Thyroid gland (tissue), 4 donors: ENCODE results near the gene AGBL1. TPM values are rescaled to one million over a fixed set of nuclear protein-coding genes. Genes with fewer than 3 reads are reported as not detected.

Experiments used
- DNase-seq, 2 donors: peaks; one replicate each; pipeline ENCODE4 v3.0.0-alpha.2; 2019
- H3K27ac ChIP-seq, 3 donors: fragments of 200-600 bp; sonication (generic); 1 replicate in 2 of 3; 2 replicates in 1 of 3; pipeline ENCODE4 v1.5.1; 2016 to 2019; ENCODE audit warnings: mild to moderate bottlenecking in 1 of 3, moderate library complexity in 1 of 3
- H3K27me3 ChIP-seq: fragments of 200-600 bp; sonication (generic); one replicate; pipeline ENCODE4 v1.5.1; 2019
- H3K36me3 ChIP-seq, 2 donors: fragments of 200-600 bp; sonication (generic); one replicate each; pipeline ENCODE4 v1.5.1; 2016 to 2019
- H3K4me1 ChIP-seq, 2 donors: fragments of 200-600 bp; sonication (generic); one replicate each; pipeline ENCODE4 v1.5.1; 2017 to 2019
- H3K4me3 ChIP-seq, 3 donors: fragments of 200-600 bp; sonication (generic); replicated peaks in 1 of 3; 1 replicate in 2 of 3; 2 replicates in 1 of 3; pipeline ENCODE4 v1.5.1; 2016; ENCODE audit warnings: mild to moderate bottlenecking in 1 of 3
- H3K9me3 ChIP-seq: fragments of 200-600 bp; sonication (generic); one replicate; pipeline ENCODE4 v1.5.1; 2017
- POLR2A ChIP-seq, 2 donors: fragments of 450-650 bp; IDR thresholded peaks; one replicate each; pipeline ENCODE4 v1.6.1; 2017; ENCODE audit warnings: antibody characterized with exemption in 2 of 2, mild to moderate bottlenecking in 2 of 2, moderate library complexity in 1 of 2
- WGBS, 2 donors: methylation state at CpG; one replicate each; pipeline ENCODE4 v1.1.5; 2017; 5-methylcytosine and 5-hydroxymethylcytosine counted together
- intact Hi-C: fragments of 100-400 bp; cut with DNase I; formaldehyde crosslinking; loops from one replicate; pipeline ENCODE4 v1.15.1; 2023
- total RNA-seq, 4 donors: library from RNA; depleted of rRNA; stranded (reverse); fragments of >200 nt; gene quantifications; one replicate each; pipeline ENCODE4 v1.2.3, GENCODE V29; 2016
- TF ChIP-seq, protein P1 (sequence below), 6 experiments: fragments of 200-600 bp in 3 of 6; fragments of 450-650 bp in 3 of 6; sonication (generic) in 3 of 6; IDR thresholded peaks; one replicate each; pipeline ENCODE4 v1.5.1; 2016 to 2019; ENCODE audit warnings: antibody characterized with exemption in 6 of 6, mild to moderate bottlenecking in 2 of 6, inconsistent platforms in 1 of 6, moderate library complexity in 1 of 6

Gene AGBL1
- total RNA-seq, 4 donors from 2014 or later, result not detected

DNA sequence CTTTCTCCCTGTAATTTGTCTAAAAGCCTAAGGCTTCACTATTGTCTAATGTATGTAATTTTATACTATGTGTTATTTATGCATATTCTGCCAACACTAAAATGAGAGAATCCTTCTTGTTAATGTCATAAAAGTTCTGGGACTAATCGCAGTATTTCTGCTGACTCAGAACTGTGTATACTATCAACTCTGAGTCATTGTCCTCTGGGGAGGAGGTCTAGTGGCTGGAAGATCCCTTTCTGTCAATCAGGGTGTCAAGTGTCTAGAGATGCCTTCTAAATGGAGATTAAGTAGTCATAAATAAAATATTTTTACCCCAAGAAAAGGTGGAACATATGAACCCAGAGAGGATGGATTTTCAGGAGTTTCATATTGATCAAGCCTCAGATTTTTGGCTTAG, 473.4 kb downstream of the AGBL1 start:
- Histone ChIP-seq H3K36me3 (no peaks in the 10 kb centered on the region), H3K9me3 (no peaks in the 10 kb centered on the region), H3K27me3 (no peaks in the 10 kb centered on the region), H3K4me3 (no peak overlapping the region), H3K4me1 (peaks cover 0 to 6% of the 10 kb centered on the region in 2 donors), H3K27ac (no peak overlapping the region)
- TF ChIP-seq, protein P1, sequence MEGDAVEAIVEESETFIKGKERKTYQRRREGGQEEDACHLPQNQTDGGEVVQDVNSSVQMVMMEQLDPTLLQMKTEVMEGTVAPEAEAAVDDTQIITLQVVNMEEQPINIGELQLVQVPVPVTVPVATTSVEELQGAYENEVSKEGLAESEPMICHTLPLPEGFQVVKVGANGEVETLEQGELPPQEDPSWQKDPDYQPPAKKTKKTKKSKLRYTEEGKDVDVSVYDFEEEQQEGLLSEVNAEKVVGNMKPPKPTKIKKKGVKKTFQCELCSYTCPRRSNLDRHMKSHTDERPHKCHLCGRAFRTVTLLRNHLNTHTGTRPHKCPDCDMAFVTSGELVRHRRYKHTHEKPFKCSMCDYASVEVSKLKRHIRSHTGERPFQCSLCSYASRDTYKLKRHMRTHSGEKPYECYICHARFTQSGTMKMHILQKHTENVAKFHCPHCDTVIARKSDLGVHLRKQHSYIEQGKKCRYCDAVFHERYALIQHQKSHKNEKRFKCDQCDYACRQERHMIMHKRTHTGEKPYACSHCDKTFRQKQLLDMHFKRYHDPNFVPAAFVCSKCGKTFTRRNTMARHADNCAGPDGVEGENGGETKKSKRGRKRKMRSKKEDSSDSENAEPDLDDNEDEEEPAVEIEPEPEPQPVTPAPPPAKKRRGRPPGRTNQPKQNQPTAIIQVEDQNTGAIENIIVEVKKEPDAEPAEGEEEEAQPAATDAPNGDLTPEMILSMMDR (IDR thresholded peaks at IDR 0.05), result no peak
- no peak for TF ChIP-seq POLR2A (IDR thresholded peaks at IDR 0.05)
- no peak for DNase-seq
- 75 to 76% methylated on average over 1 of the region's 1 CpG for WGBS, 2 donors
- intact Hi-C loops, result no loop called here

- H3K9me3 ChIP-seq, result no peaks in the 10 kb centered on the region
- 44 to 46% methylated on average over 2 of the region's 2 CpGs for WGBS, 2 donors
- no peaks in the 10 kb centered on the region for H3K36me3 ChIP-seq
- intact Hi-C loops, result no loop called here
- H3K27me3 ChIP-seq, result no peaks in the 10 kb centered on the region
- peaks cover 0 to 6% of the 10 kb centered on the region in 2 donors for H3K4me1 ChIP-seq
- H3K4me3 ChIP-seq, result no peak overlapping the region
- H3K27ac ChIP-seq, result no peak overlapping the region
- no peak for DNase-seq
- TF ChIP-seq POLR2A (IDR thresholded peaks at IDR 0.05), result no peak
- TF ChIP-seq, protein P1 (IDR thresholded peaks at IDR 0.05), result no peak
Observed at GRCh38 chr15:86555098-86555497, 475.4 kb downstream of the AGBL1 start.

- peaks cover 0 to 6% of the 10 kb centered on the region in 2 donors for H3K4me1 ChIP-seq
- TF ChIP-seq POLR2A (IDR thresholded peaks at IDR 0.05), result no peak
- TF ChIP-seq, protein P1 (IDR thresholded peaks at IDR 0.05), result no peak
- intact Hi-C loops, result no loop called here
- H3K9me3 ChIP-seq, result no peaks in the 10 kb centered on the region
- WGBS, 2 donors, result 12 to 19% methylated on average over 1 of the region's 1 CpG
- H3K4me3 ChIP-seq, result no peak overlapping the region
- no peaks in the 10 kb centered on the region for H3K36me3 ChIP-seq
- H3K27ac ChIP-seq, result no peak overlapping the region
- no peaks in the 10 kb centered on the region for H3K27me3 ChIP-seq
- DNase-seq, result peak in 1 of 2 donors; percentile 10
Observed at GRCh38 chr15:86555939-86556338, 476.3 kb downstream of the AGBL1 start.

DNA sequence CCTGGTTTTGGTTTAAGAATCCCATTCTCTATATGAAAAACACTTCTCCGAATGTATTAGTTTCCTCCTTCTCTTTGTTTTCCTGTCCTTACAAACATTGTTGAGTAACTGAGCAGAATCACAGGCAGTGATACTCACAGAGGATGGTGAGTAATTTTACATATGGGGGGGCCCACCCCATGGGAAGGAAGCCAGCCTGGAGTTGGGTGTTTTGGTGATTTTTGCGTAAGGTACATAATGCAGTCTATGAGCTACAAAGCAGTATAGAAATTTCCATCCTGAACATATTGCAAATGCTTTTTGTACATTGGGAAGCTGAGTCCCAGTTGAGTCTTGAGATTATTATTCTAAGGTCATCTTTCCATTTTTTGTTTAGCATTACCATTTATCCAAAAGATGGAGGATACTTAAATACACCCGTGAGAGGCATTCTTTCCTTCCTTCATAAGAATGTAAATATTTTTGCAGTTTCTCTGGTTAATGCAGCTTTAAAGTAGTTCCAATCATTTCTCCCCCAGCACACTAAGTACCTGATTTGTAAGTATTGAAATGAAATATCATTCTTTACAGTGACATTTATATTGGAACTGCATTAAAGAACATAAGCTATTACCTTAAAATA, 476.8 kb downstream of the AGBL1 start:
- no peaks in the 10 kb centered on the region for H3K36me3 ChIP-seq
- H3K4me1 ChIP-seq, result peaks cover 0 to 6% of the 10 kb centered on the region in 2 donors
- H3K4me3 ChIP-seq, result no peak overlapping the region
- H3K27me3 ChIP-seq, result no peaks in the 10 kb centered on the region
- intact Hi-C loops, result no loop called here
- H3K9me3 ChIP-seq, result no peaks in the 10 kb centered on the region
- H3K27ac ChIP-seq, result no peak overlapping the region
- WGBS, 2 donors, result 88% methylated on average over 3 of the region's 3 CpGs
- TF ChIP-seq, protein P1 (IDR thresholded peaks at IDR 0.05), result no peak
- no peak for TF ChIP-seq POLR2A (IDR thresholded peaks at IDR 0.05)
- no peak for DNase-seq

- no peaks in the 10 kb centered on the region for H3K9me3 ChIP-seq
- TF ChIP-seq POLR2A (IDR thresholded peaks at IDR 0.05), result no peak
- TF ChIP-seq, protein P1 (IDR thresholded peaks at IDR 0.05), result no peak
- H3K27ac ChIP-seq, result no peak overlapping the region
- H3K4me1 ChIP-seq, result peaks cover 0 to 6% of the 10 kb centered on the region in 2 donors
- no peak for DNase-seq
- no peak overlapping the region for H3K4me3 ChIP-seq
- 67 to 77% methylated on average over 3 of the region's 3 CpGs for WGBS, 2 donors
- intact Hi-C loops, result no loop called here
- H3K36me3 ChIP-seq, result no peaks in the 10 kb centered on the region
- H3K27me3 ChIP-seq, result no peaks in the 10 kb centered on the region
Observed at GRCh38 chr15:86557018-86557550, 477.4 kb downstream of the AGBL1 start.
